GM12878 (cell line): ENCODE measurements around the gene CTBS. TPM values are rescaled to one million over a fixed set of nuclear protein-coding genes. Genes with fewer than 3 reads are reported as not detected.

Source experiments
- ATAC-seq: fragments of 200-7000 bp; cut with Tn5 transposase; 3 replicates; pipeline ENCODE4 v1.9.1; 2020; ENCODE audit warnings: mild to moderate bottlenecking, moderate library complexity
- BruUV-seq: library from RNA; stranded (reverse); fragments of 400-500 nt; replicated peaks from 2 replicates; lab custom pipeline; 2021; lab: Mats Ljungman, UMichigan
- CTCF ChIA-PET: fragments of 300-600 bp; sonication (Branson Sonifier 250); formaldehyde crosslinking; extraction: SDS; loops from one replicate; lab custom pipeline; 2021; ENCODE audit warnings: inconsistent platforms; lab: Yijun Ruan, JAX
- POLR2A ChIA-PET: fragments of 350-600 bp; formaldehyde crosslinking; extraction: SDS; loops from one replicate; lab custom pipeline; 2021; ENCODE audit warnings: inconsistent platforms; lab: Charles Lee
- RAD21 ChIA-PET: fragments of 300-600 bp; sonication (Branson Sonifier 250); formaldehyde crosslinking; loops from one replicate; lab custom pipeline; 2023; ENCODE audit warnings: antibody characterized with exemption; ENCODE audit not compliant: unreplicated experiment; lab: Charles Lee
- SMC1A ChIA-PET: fragments of 300-600 bp; sonication (Branson Sonifier 250); formaldehyde crosslinking; loops from one replicate; lab custom pipeline; 2023; ENCODE audit not compliant: unreplicated experiment, uncharacterized antibody; lab: Charles Lee
- DNase-seq: peaks from one replicate; pipeline ENCODE4 v3.0.0-alpha.2; 2011; ENCODE audit warnings: low read depth, low spot score
- FAIRE-seq: peaks from 3 replicates; lab custom pipeline; 2011; peaks lifted over from hg19 to GRCh38; lab: Jason Lieb, UNC
- H2AFZ ChIP-seq: 2 replicates; pipeline ENCODE4 v1.6.0; 2011; ENCODE audit warnings: low read depth, low read length, control low read depth; ENCODE audit not compliant: control insufficient read depth
- H3K27ac ChIP-seq: 2 replicates; pipeline ENCODE4 v1.5.1; 2011; ENCODE audit warnings: control low read depth; ENCODE audit not compliant: control insufficient read depth, insufficient read depth
- H3K27me3 ChIP-seq, 2 experiments: replicated peaks in 1 of 2; 2 replicates each; pipeline versions ENCODE4 v1.6.0 to v1.6.1; 2011; ENCODE audit warnings: low read length in 1 of 2; ENCODE audit not compliant: control insufficient read depth in 2 of 2, insufficient read depth in 2 of 2
- H3K36me3 ChIP-seq, 2 experiments: 2 replicates each; pipeline ENCODE4 v1.5.1; 2011; ENCODE audit warnings: low read length in 1 of 2; ENCODE audit not compliant: control insufficient read depth in 2 of 2, insufficient read depth in 2 of 2
- H3K4me1 ChIP-seq: 2 replicates; pipeline ENCODE4 v1.6.1; 2011; ENCODE audit warnings: mild to moderate bottlenecking, low read length, moderate library complexity, mixed read lengths; ENCODE audit not compliant: control insufficient read depth, insufficient read depth
- H3K4me2 ChIP-seq: 2 replicates; pipeline ENCODE4 v1.6.0; 2011; ENCODE audit warnings: control low read depth; ENCODE audit not compliant: control insufficient read depth, insufficient read depth
- H3K4me3 ChIP-seq: fragments of 200-600 bp; sonication (generic); 2 replicates; pipeline ENCODE4 v1.5.1; 2016
- H3K79me2 ChIP-seq: 2 replicates; pipeline ENCODE4 v1.6.0; 2011; ENCODE audit warnings: low read length; ENCODE audit not compliant: control insufficient read depth, insufficient read depth
- H3K9ac ChIP-seq: 2 replicates; pipeline ENCODE4 v1.8.0; 2011; ENCODE audit warnings: low read length, control low read depth, mixed read lengths; ENCODE audit not compliant: control insufficient read depth, insufficient read depth
- H3K9me3 ChIP-seq: replicated peaks from 3 replicates; pipeline ENCODE4 v1.5.1; 2011; ENCODE audit warnings: mild to moderate bottlenecking, low read length; ENCODE audit not compliant: control insufficient read depth, insufficient read depth
- H4K20me1 ChIP-seq: 2 replicates; pipeline ENCODE4 v1.6.0; 2011; ENCODE audit not compliant: control insufficient read depth, insufficient read depth
- MEF2B ChIP-seq: fragments of 450-650 bp; IDR thresholded peaks from 2 replicates; pipeline ENCODE4 v1.6.1; 2018; ENCODE audit warnings: mild to moderate bottlenecking, moderate library complexity; ENCODE audit not compliant: partially characterized antibody, poor library complexity, severe bottlenecking
- WGBS: methylation state at CpG from one replicate; pipeline ENCODE4 v1.1.6; 2016; ENCODE audit warnings: low lambda C conversion rate; ENCODE audit not compliant: insufficient replicate concordance, insufficient coverage; ENCODE audit errors: missing lambda C conversion rate; 5-methylcytosine and 5-hydroxymethylcytosine counted together
- in situ Hi-C: fragments of 300-500 bp; cut with MboI; formaldehyde crosslinking; loops from 9 replicates; pipeline ENCODE4 v1.14.3; 2018; ENCODE audit warnings: mixed read lengths
- intact Hi-C: fragments of 100-400 bp; cut with micrococcal nuclease; formaldehyde crosslinking; loops from one replicate; pipeline ENCODE4 v1.14.2; 2022; ENCODE audit not compliant: unreplicated experiment
- polyA plus RNA-seq, 11 experiments: library from polyadenylated mRNA; depleted of rRNA in 4 of 11; unstranded in 6 of 11; stranded (reverse) in 5 of 11; fragments of >200 nt; fragmentation: Nextera tagmentation in 4 of 11; fragmentation: Illumina TruSeq in 1 of 11; extraction: Ambion mirVana in 4 of 11; extraction: Trizol in 1 of 11; gene quantifications; 1 replicate in 1 of 11; 2 replicates in 10 of 11; pipeline versions ENCODE4 v1.2.1 to v1.2.3, GENCODE V29; 2011 to 2016; ENCODE audit warnings: inconsistent platforms in 2 of 11, missing spikeins in 2 of 11, low read depth in 1 of 11
- total RNA-seq, 4 experiments: library from RNA; depleted of rRNA in 3 of 4; stranded (reverse); fragments of >200 nt in 3 of 4; fragmentation: Illumina TruSeq in 1 of 4; extraction: Trizol in 1 of 4; gene quantifications; 2 replicates each; pipeline versions ENCODE4 v1.2.1 to v1.2.3, GENCODE V29; 2013 to 2021
- TF ChIP-seq, protein P1 (sequence below): fragments of 450-650 bp; IDR thresholded peaks from 2 replicates; pipeline ENCODE4 v1.6.1; 2017; ENCODE audit warnings: mild to moderate bottlenecking, low read depth, inconsistent platforms; ENCODE audit not compliant: poor library complexity, severe bottlenecking
- TF ChIP-seq, protein P2 (sequence below): fragments of 450-650 bp; IDR thresholded peaks from 2 replicates; pipeline ENCODE4 v1.6.1; 2016; ENCODE audit warnings: mild to moderate bottlenecking

CTBS gene
- total and polyA plus RNA-seq, 10 of the 15 experiments (the other 5 are each of a cell fraction or from before 2014, with no cell fraction given): 4.3 to 21.2 (median 12.3) TPM

DNA sequence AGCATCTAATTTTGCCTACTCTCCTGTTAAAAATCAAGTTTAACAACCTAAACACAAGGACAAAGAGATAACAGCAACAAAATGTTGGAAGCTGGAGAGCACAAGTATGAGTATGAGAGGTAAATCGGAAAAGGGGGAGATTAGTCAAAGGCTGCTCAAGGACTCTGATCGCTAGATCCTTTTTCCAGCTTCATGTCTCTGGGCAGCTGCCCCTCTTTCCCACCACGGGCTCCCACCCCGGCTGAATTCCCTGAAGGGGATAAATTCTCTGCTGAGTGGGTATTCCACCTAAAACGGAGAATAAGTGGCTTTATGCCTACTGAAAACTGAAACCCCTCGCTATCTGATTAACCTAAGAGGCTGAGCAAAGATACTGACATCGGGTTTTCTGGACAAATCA, 696 bp upstream of the CTBS start:
- WGBS: 0% methylated on average over 7 of the region's 7 CpGs

More for the DNA sequence above, 696 bp upstream of the CTBS start:
- Histone ChIP-seq H4K20me1 (no peaks in the 10 kb centered on the region), H3K36me3 (0 out of 4 replicates have a peak, but pooled peaks cover 0 to 7% of the 10 kb centered on the region in 2 experiments), H3K9me3 (no peaks in the 10 kb centered on the region), H3K79me2 (peaks cover 25% of the 10 kb centered on the region), H3K4me1 (no peaks in the 10 kb centered on the region), H3K27me3 (no peaks in the 10 kb centered on the region), H2AFZ (peak overlapping the region; percentile 91), H3K4me2 (peak overlapping the region; percentile 78), H3K9ac (peak overlapping the region; percentile 77), H3K27ac (peak overlapping the region; percentile 88)
- SMC1A ChIA-PET: interaction anchor here (1.2 to 2.8 kb wide), 6 partner anchors 17 to 212 kb away, joined by 3 to 16 read pairs (median 4); partner anchors contain the start of genes GNG5 and SPATA1
- in situ Hi-C loops: loop anchor here (10.0 kb wide), 1 partner anchor 700 kb away; the partner anchor contains the start of gene BCL10
- FAIRE-seq: no peak
- POLR2A ChIA-PET: interaction anchor here (1.1 to 3.9 kb wide), 5 partner anchors 10 to 94 kb away, joined by 3 to 60 read pairs (median 12); partner anchors contain the start of genes GNG5 and SPATA1
- intact Hi-C loops: loop anchor here (1.0 to 10.0 kb wide), 2 partner anchors 96 to 420 kb away; partner anchors contain the start of genes MCOLN2 and RPF1
- no peak for DNase-seq
- ATAC-seq: no peak
- BruUV-seq: TSS peak; percentile 69
- TF ChIP-seq, protein P1, sequence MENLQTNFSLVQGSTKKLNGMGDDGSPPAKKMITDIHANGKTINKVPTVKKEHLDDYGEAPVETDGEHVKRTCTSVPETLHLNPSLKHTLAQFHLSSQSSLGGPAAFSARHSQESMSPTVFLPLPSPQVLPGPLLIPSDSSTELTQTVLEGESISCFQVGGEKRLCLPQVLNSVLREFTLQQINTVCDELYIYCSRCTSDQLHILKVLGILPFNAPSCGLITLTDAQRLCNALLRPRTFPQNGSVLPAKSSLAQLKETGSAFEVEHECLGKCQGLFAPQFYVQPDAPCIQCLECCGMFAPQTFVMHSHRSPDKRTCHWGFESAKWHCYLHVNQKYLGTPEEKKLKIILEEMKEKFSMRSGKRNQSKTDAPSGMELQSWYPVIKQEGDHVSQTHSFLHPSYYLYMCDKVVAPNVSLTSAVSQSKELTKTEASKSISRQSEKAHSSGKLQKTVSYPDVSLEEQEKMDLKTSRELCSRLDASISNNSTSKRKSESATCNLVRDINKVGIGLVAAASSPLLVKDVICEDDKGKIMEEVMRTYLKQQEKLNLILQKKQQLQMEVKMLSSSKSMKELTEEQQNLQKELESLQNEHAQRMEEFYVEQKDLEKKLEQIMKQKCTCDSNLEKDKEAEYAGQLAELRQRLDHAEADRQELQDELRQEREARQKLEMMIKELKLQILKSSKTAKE: peak; percentile 6
- no peak for TF ChIP-seq MEF2B
- TF ChIP-seq, protein P2, sequence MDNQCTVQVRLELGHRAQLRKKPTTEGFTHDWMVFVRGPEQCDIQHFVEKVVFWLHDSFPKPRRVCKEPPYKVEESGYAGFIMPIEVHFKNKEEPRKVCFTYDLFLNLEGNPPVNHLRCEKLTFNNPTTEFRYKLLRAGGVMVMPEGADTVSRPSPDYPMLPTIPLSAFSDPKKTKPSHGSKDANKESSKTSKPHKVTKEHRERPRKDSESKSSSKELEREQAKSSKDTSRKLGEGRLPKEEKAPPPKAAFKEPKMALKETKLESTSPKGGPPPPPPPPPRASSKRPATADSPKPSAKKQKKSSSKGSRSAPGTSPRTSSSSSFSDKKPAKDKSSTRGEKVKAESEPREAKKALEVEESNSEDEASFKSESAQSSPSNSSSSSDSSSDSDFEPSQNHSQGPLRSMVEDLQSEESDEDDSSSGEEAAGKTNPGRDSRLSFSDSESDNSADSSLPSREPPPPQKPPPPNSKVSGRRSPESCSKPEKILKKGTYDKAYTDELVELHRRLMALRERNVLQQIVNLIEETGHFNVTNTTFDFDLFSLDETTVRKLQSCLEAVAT: peak; percentile 51; the same call in 1 of the 2 replicates
- TF ChIP-seq, all 136 proteins: peak for 2
- ChIA-PET CTCF (interaction anchor here (1.2 to 2.6 kb wide), 4 partner anchors 11 to 179 kb away, joined by 3 to 14 read pairs (median 6); no protein-coding TSS in a partner anchor), RAD21 (interaction anchor here (2.8 to 3.1 kb wide), 3 partner anchors 68 to 94 kb away, joined by 13 to 26 read pairs (median 19); partner anchors contain the start of genes GNG5 and SPATA1)
- peak overlapping the region; percentile 83 for H3K4me3 ChIP-seq
